H9 (cell line): ENCODE measurements around the gene MAD1L1. TPM values are rescaled to one million over a fixed set of nuclear protein-coding genes. Genes with fewer than 3 reads are reported as not detected.

ENCODE experiments used
- DNase-seq: peaks from one replicate; pipeline ENCODE4 v3.0.0-alpha.2; 2017
- H2AFZ ChIP-seq: one replicate; pipeline ENCODE4 v1.6.1; 2013; ENCODE audit warnings: mild to moderate bottlenecking, low read length, control low read depth, moderate library complexity
- H2AK5ac ChIP-seq: 2 replicates; pipeline ENCODE4 v1.6.1; 2013; ENCODE audit warnings: low read length, control low read depth, mixed read lengths; ENCODE audit not compliant: insufficient read length
- H2BK120ac ChIP-seq: one replicate; pipeline ENCODE4 v1.6.1; 2013; ENCODE audit warnings: low read depth, mild to moderate bottlenecking, low read length, control low read depth, inconsistent platforms; ENCODE audit not compliant: poor library complexity, severe bottlenecking
- H2BK12ac ChIP-seq: 2 replicates; pipeline ENCODE4 v1.6.1; 2013; ENCODE audit warnings: low read length, control low read depth, mixed read lengths, low read depth; ENCODE audit not compliant: insufficient read length
- H2BK15ac ChIP-seq: 2 replicates; pipeline ENCODE4 v1.6.1; 2013; ENCODE audit warnings: low read depth, low read length, control low read depth
- H2BK20ac ChIP-seq: one replicate; pipeline ENCODE4 v1.6.1; 2013; ENCODE audit warnings: low read depth, mild to moderate bottlenecking, low read length, control low read depth, inconsistent platforms; ENCODE audit not compliant: poor library complexity, severe bottlenecking
- H2BK5ac ChIP-seq: 2 replicates; pipeline ENCODE4 v1.6.1; 2013; ENCODE audit warnings: low read length, control low read depth, mixed read lengths; ENCODE audit not compliant: insufficient read length
- H3K14ac ChIP-seq: 2 replicates; pipeline ENCODE4 v1.6.1; 2013; ENCODE audit warnings: low read length, control low read depth; ENCODE audit not compliant: insufficient read depth
- H3K18ac ChIP-seq: 2 replicates; pipeline ENCODE4 v1.6.1; 2013; ENCODE audit warnings: low read depth, mild to moderate bottlenecking, mixed read lengths, low read length, control low read depth; ENCODE audit not compliant: insufficient read length
- H3K23ac ChIP-seq: 2 replicates; pipeline ENCODE4 v1.6.1; 2013; ENCODE audit warnings: low read length, control low read depth, mixed read lengths, low read depth; ENCODE audit not compliant: insufficient read length
- H3K23me2 ChIP-seq: 2 replicates; pipeline ENCODE4 v1.6.1; 2013; ENCODE audit warnings: low read depth, mild to moderate bottlenecking, mixed read lengths, low read length, control low read depth; ENCODE audit not compliant: insufficient read length, poor library complexity, severe bottlenecking
- H3K27ac ChIP-seq: 2 replicates; pipeline ENCODE4 v1.5.1; 2013; ENCODE audit warnings: low read length, control low read depth, mixed read lengths, low read depth; ENCODE audit not compliant: insufficient read length
- H3K27me3 ChIP-seq: 2 replicates; pipeline ENCODE4 v1.6.1; 2013; ENCODE audit warnings: low read length, control low read depth, inconsistent platforms; ENCODE audit not compliant: insufficient read depth
- H3K4ac ChIP-seq: 2 replicates; pipeline ENCODE4 v1.6.1; 2013; ENCODE audit warnings: low read depth, mild to moderate bottlenecking, control low read depth, inconsistent platforms, low read length, moderate library complexity
- H3K4me1 ChIP-seq: 2 replicates; pipeline ENCODE4 v1.6.1; 2013; ENCODE audit warnings: low read length, control low read depth, inconsistent platforms; ENCODE audit not compliant: insufficient read depth
- H3K4me2 ChIP-seq: 2 replicates; pipeline ENCODE4 v1.6.1; 2013; ENCODE audit warnings: low read length, control low read depth, mixed read lengths; ENCODE audit not compliant: insufficient read length, insufficient read depth
- H3K56ac ChIP-seq: 2 replicates; pipeline ENCODE4 v1.6.1; 2013; ENCODE audit warnings: low read depth, mild to moderate bottlenecking, mixed read lengths, low read length, control low read depth; ENCODE audit not compliant: insufficient read length
- H3K79me1 ChIP-seq: 2 replicates; pipeline ENCODE4 v1.6.1; 2013; ENCODE audit warnings: low read depth, mild to moderate bottlenecking, moderate library complexity, low read length, control low read depth, inconsistent platforms; ENCODE audit not compliant: insufficient read depth, poor library complexity, severe bottlenecking
- H3K79me2 ChIP-seq: 2 replicates; pipeline ENCODE4 v1.6.1; 2013; ENCODE audit warnings: low read length, control low read depth, inconsistent platforms; ENCODE audit not compliant: insufficient read depth
- H3K9ac ChIP-seq: 2 replicates; pipeline ENCODE4 v1.6.1; 2013; ENCODE audit warnings: low read length, control low read depth, mixed read lengths; ENCODE audit not compliant: insufficient read length; ENCODE audit errors: extremely low read depth
- H3K9me3 ChIP-seq: one replicate; pipeline ENCODE4 v1.6.1; 2013; ENCODE audit warnings: low read depth, low read length, inconsistent platforms; ENCODE audit not compliant: control insufficient read depth
- H3T11ph ChIP-seq: one replicate; pipeline ENCODE4 v1.6.1; 2013; ENCODE audit warnings: mild to moderate bottlenecking, low read length, control low read depth, inconsistent platforms
- H4K20me1 ChIP-seq: one replicate; pipeline ENCODE4 v1.6.1; 2013; ENCODE audit not compliant: control insufficient read depth, insufficient read length, insufficient read depth
- H4K5ac ChIP-seq: 2 replicates; pipeline ENCODE4 v1.6.1; 2013; ENCODE audit warnings: low read depth, mild to moderate bottlenecking, mixed read lengths, low read length, control low read depth; ENCODE audit not compliant: insufficient read length
- H4K8ac ChIP-seq: replicated peaks from 2 replicates; pipeline ENCODE4 v1.6.1; 2013; ENCODE audit warnings: low read length, control low read depth, mixed read lengths, low read depth; ENCODE audit not compliant: insufficient read length
- H4K91ac ChIP-seq: 2 replicates; pipeline ENCODE4 v1.6.1; 2013; ENCODE audit warnings: low read depth, mild to moderate bottlenecking, moderate library complexity, mixed read lengths, low read length, control low read depth; ENCODE audit not compliant: insufficient read length
- H3K27ac Mint-ChIP-seq, 3 experiments: 2 replicates in 2 of 3; 3 replicates in 1 of 3; pipeline ENCODE4 v1.8.0; 2020 to 2021; ENCODE audit warnings: mixed read lengths in 3 of 3, mild to moderate bottlenecking in 1 of 3, moderate library complexity in 1 of 3
- H3K27me3 Mint-ChIP-seq: 2 replicates; pipeline ENCODE4 v1.8.0; 2021; ENCODE audit warnings: low read depth, mild to moderate bottlenecking, moderate library complexity, mixed read lengths
- H3K36me3 Mint-ChIP-seq, 3 experiments: 2 replicates in 2 of 3; 3 replicates in 1 of 3; pipeline ENCODE4 v1.8.0; 2020 to 2021; ENCODE audit warnings: low read depth in 3 of 3, mixed read lengths in 3 of 3; ENCODE audit not compliant: insufficient read depth in 1 of 3
- H3K4me1 Mint-ChIP-seq, 2 experiments: 2 replicates each; pipeline ENCODE4 v1.8.0; 2020; ENCODE audit warnings: mixed read lengths in 2 of 2
- H3K4me3 Mint-ChIP-seq, 2 experiments: 2 replicates in 1 of 2; 3 replicates in 1 of 2; pipeline ENCODE4 v1.8.0; 2020 to 2021; ENCODE audit warnings: mild to moderate bottlenecking in 2 of 2, mixed read lengths in 2 of 2, moderate library complexity in 1 of 2
- H3K9me3 Mint-ChIP-seq, 2 experiments: 2 replicates in 1 of 2; 3 replicates in 1 of 2; pipeline ENCODE4 v1.8.0; 2020; ENCODE audit warnings: mild to moderate bottlenecking in 2 of 2, mixed read lengths in 2 of 2, moderate library complexity in 1 of 2
- CTCF ChIP-seq: fragments of 200-600 bp; sonication (generic); conservative IDR thresholded peaks from 3 replicates; pipeline ENCODE4 v1.8.0; 2021; ENCODE audit warnings: antibody characterized with exemption, mild to moderate bottlenecking
- WGBS: extraction: QIAGEN DNeasy Blood & Tissue Kit; methylation state at CpG from one replicate; pipeline ENCODE4 v1.1.7; 2013; ENCODE audit warnings: missing lambda C conversion rate, low lambda C conversion rate, mixed read lengths; ENCODE audit not compliant: insufficient read length; ENCODE audit errors: extremely low coverage; 5-methylcytosine and 5-hydroxymethylcytosine counted together
- total RNA-seq: library from RNA; stranded (reverse); gene quantifications from 2 replicates; pipeline ENCODE4 v1.2.1, GENCODE V29; 2021

Gene MAD1L1
- total RNA-seq, 1 experiment from 2014 or later: 39.0 TPM

- Histone ChIP-seq H4K91ac (no peak overlapping the region), H3K79me2 (no peaks in the 10 kb centered on the region), H3K4me2 (no peak overlapping the region), H4K20me1 (no peaks in the 10 kb centered on the region), H2BK20ac (no peak overlapping the region), H3K79me1 (no peaks in the 10 kb centered on the region), H4K5ac (no peak overlapping the region), H2BK15ac (no peak overlapping the region), H3K4ac (no peak overlapping the region), H3K27ac (no peak overlapping the region), H3K56ac (no peak overlapping the region), H3T11ph (no peak overlapping the region), H3K27me3 (no peaks in the 10 kb centered on the region), H2BK5ac (no peak overlapping the region), H2AK5ac (no peak overlapping the region), H2BK12ac (no peak overlapping the region), H3K14ac (no peak overlapping the region; the same call in 1 of the 2 replicates), H3K4me1 (no peaks in the 10 kb centered on the region), H4K8ac (no peak overlapping the region), H2BK120ac (no peak overlapping the region), H2AFZ (no peak overlapping the region), H3K18ac (no peak overlapping the region), H3K23me2 (no peaks in the 10 kb centered on the region), H3K9me3 (no peaks in the 10 kb centered on the region), H3K23ac (no peak overlapping the region), H3K9ac (no peak overlapping the region)
- WGBS: no CpG with 5 or more reads among the region's 7 CpGs
- Mint-ChIP-seq H3K9me3 (no peaks in the 10 kb centered on the region), H3K4me3 (no peak overlapping the region), H3K27me3 (no peaks in the 10 kb centered on the region), H3K4me1 (no peaks in the 10 kb centered on the region), H3K36me3 (peaks cover 16 to 35% (median 30%) of the 10 kb centered on the region in 3 experiments; a peak in 6 of 7 replicates), H3K27ac (peak overlapping the region in 1 of 3 experiments; percentile 53; a peak in 2 of 7 replicates)
- no peak for TF ChIP-seq CTCF
- DNase-seq: no peak
Measured at GRCh38 chr7:2143450-2143849, 89.3 kb downstream of the MAD1L1 start.
